ENCODE measurements around the gene BCHE.

GRCh38 chr3:165837058-165837525 is at the start of gene BCHE:
- TF ChIP-seq, protein P1, sequence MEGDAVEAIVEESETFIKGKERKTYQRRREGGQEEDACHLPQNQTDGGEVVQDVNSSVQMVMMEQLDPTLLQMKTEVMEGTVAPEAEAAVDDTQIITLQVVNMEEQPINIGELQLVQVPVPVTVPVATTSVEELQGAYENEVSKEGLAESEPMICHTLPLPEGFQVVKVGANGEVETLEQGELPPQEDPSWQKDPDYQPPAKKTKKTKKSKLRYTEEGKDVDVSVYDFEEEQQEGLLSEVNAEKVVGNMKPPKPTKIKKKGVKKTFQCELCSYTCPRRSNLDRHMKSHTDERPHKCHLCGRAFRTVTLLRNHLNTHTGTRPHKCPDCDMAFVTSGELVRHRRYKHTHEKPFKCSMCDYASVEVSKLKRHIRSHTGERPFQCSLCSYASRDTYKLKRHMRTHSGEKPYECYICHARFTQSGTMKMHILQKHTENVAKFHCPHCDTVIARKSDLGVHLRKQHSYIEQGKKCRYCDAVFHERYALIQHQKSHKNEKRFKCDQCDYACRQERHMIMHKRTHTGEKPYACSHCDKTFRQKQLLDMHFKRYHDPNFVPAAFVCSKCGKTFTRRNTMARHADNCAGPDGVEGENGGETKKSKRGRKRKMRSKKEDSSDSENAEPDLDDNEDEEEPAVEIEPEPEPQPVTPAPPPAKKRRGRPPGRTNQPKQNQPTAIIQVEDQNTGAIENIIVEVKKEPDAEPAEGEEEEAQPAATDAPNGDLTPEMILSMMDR (IDR thresholded peaks at IDR 0.05; ENCODE audit: poor library complexity): no peak
- TF ChIP-seq EZH2 (IDR thresholded peaks at IDR 0.05; ENCODE audit: borderline replicate concordance): no peak

Measured in hepatocyte (in vitro differentiated cells).